GM12874 (cell line): ENCODE results near the gene FGD6.

Experiments
- CTCF ChIP-seq: IDR thresholded peaks from 2 replicates; pipeline ENCODE4 v1.5.1; 2011; ENCODE audit warnings: low read depth, mild to moderate bottlenecking, control low read depth, low read length, moderate library complexity; ENCODE audit not compliant: insufficient read depth

Gene FGD6

GRCh38 chr12:95241761-95242506, 24.7 kb upstream of the FGD6 start:
- no peak for TF ChIP-seq CTCF

GRCh38 chr12:95240556-95240955, 23.3 kb upstream of the FGD6 start:
- TF ChIP-seq CTCF: no peak

GRCh38 chr12:95239216-95239615, 21.9 kb upstream of the FGD6 start:
- no peak for TF ChIP-seq CTCF

GRCh38 chr12:95238150-95238549, 20.9 kb upstream of the FGD6 start:
- no peak for TF ChIP-seq CTCF

GRCh38 chr12:95237315-95237714, 20.0 kb upstream of the FGD6 start:
- no peak for TF ChIP-seq CTCF

- TF ChIP-seq CTCF: no peak
These were observed 13.9 kb upstream of the FGD6 start for GRCh38 chr12:95231190-95231589.

- no peak for TF ChIP-seq CTCF
These were observed 13.0 kb upstream of the FGD6 start for GRCh38 chr12:95230313-95230712.
